Measurements from ENCODE around the gene PSMA6.
A peak's percentile ranks its signal among the peaks of the same experiment; 100 is the strongest.
"Not testable (repeated sequence)": the region's sequence is repeated elsewhere in the genome, so short reads cannot be mapped to it uniquely, and the experiment has no call there.

The PSMA6 gene

GRCh38 chr14:35346738-35347322 lies 54.6 kb downstream of the PSMA6 start:
- Histone ChIP-seq H3K9me3 (ENCODE audit: control insufficient read depth, insufficient read depth, low read length) (no peaks in the 10 kb centered on the region), H3K4me3 (ENCODE audit: low read depth, low read length) (no peak overlapping the region), H3K27ac (ENCODE audit: low read depth, low read length) (peak overlapping the region; percentile 46), H3K4me1 (ENCODE audit: control insufficient read depth, insufficient read depth, low read length) (peaks cover 9% of the 10 kb centered on the region; the same call in 1 of the 2 replicates), H3K36me3 (ENCODE audit: control insufficient read depth, insufficient read depth, low read length) (no peaks in the 10 kb centered on the region), H3K27me3 (ENCODE audit: control insufficient read depth, insufficient read depth, low read length) (no peaks in the 10 kb centered on the region), H3K9ac (ENCODE audit: low read depth, low read length) (no peak overlapping the region)

GRCh38 chr14:35347323-35348043 lies 55.3 kb downstream of the PSMA6 start:
- peak overlapping the region; percentile 46 for H3K27ac ChIP-seq (ENCODE audit: low read depth, low read length)
- no peak overlapping the region for H3K4me3 ChIP-seq (ENCODE audit: low read depth, low read length)
- H3K4me1 ChIP-seq (ENCODE audit: control insufficient read depth, insufficient read depth, low read length): peaks cover 9% of the 10 kb centered on the region; the same call in 1 of the 2 replicates

GRCh38 chr14:35348044-35348380 lies 55.8 kb downstream of the PSMA6 start:
- peak overlapping the region; percentile 46 for H3K27ac ChIP-seq (ENCODE audit: low read depth, low read length)
- not testable (repeated sequence) for H3K4me3 ChIP-seq (ENCODE audit: low read depth, low read length)

More at GRCh38 chr14:35347323-35348043, 55.3 kb downstream of the PSMA6 start:
- H3K9me3 ChIP-seq (ENCODE audit: control insufficient read depth, insufficient read depth, low read length): no peaks in the 10 kb centered on the region
- H3K36me3 ChIP-seq (ENCODE audit: control insufficient read depth, insufficient read depth, low read length): no peaks in the 10 kb centered on the region
- no peaks in the 10 kb centered on the region for H3K27me3 ChIP-seq (ENCODE audit: control insufficient read depth, insufficient read depth, low read length)
- no peak overlapping the region for H3K9ac ChIP-seq (ENCODE audit: low read depth, low read length)

GRCh38 chr14:35349496-35350365 lies 57.5 kb downstream of the PSMA6 start:
- Histone ChIP-seq H3K27ac (ENCODE audit: low read depth, low read length) (no peak overlapping the region), H3K4me1 (ENCODE audit: control insufficient read depth, insufficient read depth, low read length) (peaks cover 9% of the 10 kb centered on the region; the same call in 1 of the 2 replicates), H3K4me3 (ENCODE audit: low read depth, low read length) (no peak overlapping the region), H3K27me3 (ENCODE audit: control insufficient read depth, insufficient read depth, low read length) (no peaks in the 10 kb centered on the region), H3K36me3 (ENCODE audit: control insufficient read depth, insufficient read depth, low read length) (no peaks in the 10 kb centered on the region), H3K9me3 (ENCODE audit: control insufficient read depth, insufficient read depth, low read length) (no peaks in the 10 kb centered on the region), H3K9ac (ENCODE audit: low read depth, low read length) (no peak overlapping the region)

More at GRCh38 chr14:35348044-35348380, 55.8 kb downstream of the PSMA6 start:
- not testable (repeated sequence) for H3K9me3 ChIP-seq (ENCODE audit: control insufficient read depth, insufficient read depth, low read length); H3K27me3 ChIP-seq (ENCODE audit: control insufficient read depth, insufficient read depth, low read length); H3K36me3 ChIP-seq (ENCODE audit: control insufficient read depth, insufficient read depth, low read length); H3K9ac ChIP-seq (ENCODE audit: low read depth, low read length); H3K4me1 ChIP-seq (ENCODE audit: control insufficient read depth, insufficient read depth, low read length)

- Histone ChIP-seq H3K4me1 (ENCODE audit: control insufficient read depth, insufficient read depth, low read length) (peaks cover 9% of the 10 kb centered on the region; the same call in 1 of the 2 replicates), H3K4me3 (ENCODE audit: low read depth, low read length) (no peak overlapping the region), H3K27ac (ENCODE audit: low read depth, low read length) (no peak overlapping the region), H3K27me3 (ENCODE audit: control insufficient read depth, insufficient read depth, low read length) (no peaks in the 10 kb centered on the region), H3K9ac (ENCODE audit: low read depth, low read length) (no peak overlapping the region), H3K36me3 (ENCODE audit: control insufficient read depth, insufficient read depth, low read length) (no peaks in the 10 kb centered on the region), H3K9me3 (ENCODE audit: control insufficient read depth, insufficient read depth, low read length) (no peaks in the 10 kb centered on the region)
These were observed 59.3 kb downstream of the PSMA6 start for GRCh38 chr14:35351497-35351896.

GRCh38 chr14:35351897-35352273 lies 59.7 kb downstream of the PSMA6 start:
- H3K27me3 ChIP-seq (ENCODE audit: control insufficient read depth, insufficient read depth, low read length): no peaks in the 10 kb centered on the region
- H3K9me3 ChIP-seq (ENCODE audit: control insufficient read depth, insufficient read depth, low read length): no peaks in the 10 kb centered on the region
- H3K9ac ChIP-seq (ENCODE audit: low read depth, low read length): no peak overlapping the region
- H3K36me3 ChIP-seq (ENCODE audit: control insufficient read depth, insufficient read depth, low read length): no peaks in the 10 kb centered on the region
- H3K27ac ChIP-seq (ENCODE audit: low read depth, low read length): no peak overlapping the region
- peaks cover 9% of the 10 kb centered on the region; the same call in 1 of the 2 replicates for H3K4me1 ChIP-seq (ENCODE audit: control insufficient read depth, insufficient read depth, low read length)
- no peak overlapping the region for H3K4me3 ChIP-seq (ENCODE audit: low read depth, low read length)

- Histone ChIP-seq H3K36me3 (ENCODE audit: control insufficient read depth, insufficient read depth, low read length) (no peaks in the 10 kb centered on the region), H3K9me3 (ENCODE audit: control insufficient read depth, insufficient read depth, low read length) (no peaks in the 10 kb centered on the region), H3K27ac (ENCODE audit: low read depth, low read length) (no peak overlapping the region), H3K9ac (ENCODE audit: low read depth, low read length) (no peak overlapping the region), H3K4me1 (ENCODE audit: control insufficient read depth, insufficient read depth, low read length) (peaks cover 5% of the 10 kb centered on the region; the same call in 1 of the 2 replicates), H3K4me3 (ENCODE audit: low read depth, low read length) (no peak overlapping the region), H3K27me3 (ENCODE audit: control insufficient read depth, insufficient read depth, low read length) (no peaks in the 10 kb centered on the region)
These were observed 60.4 kb downstream of the PSMA6 start for GRCh38 chr14:35352274-35353233.

- Histone ChIP-seq H3K27ac (ENCODE audit: low read depth, low read length) (no peak overlapping the region), H3K36me3 (ENCODE audit: control insufficient read depth, insufficient read depth, low read length) (no peaks in the 10 kb centered on the region), H3K27me3 (ENCODE audit: control insufficient read depth, insufficient read depth, low read length) (no peaks in the 10 kb centered on the region), H3K4me1 (ENCODE audit: control insufficient read depth, insufficient read depth, low read length) (peaks cover 4% of the 10 kb centered on the region; the same call in 1 of the 2 replicates), H3K4me3 (ENCODE audit: low read depth, low read length) (no peak overlapping the region), H3K9me3 (ENCODE audit: control insufficient read depth, insufficient read depth, low read length) (no peaks in the 10 kb centered on the region), H3K9ac (ENCODE audit: low read depth, low read length) (no peak overlapping the region)
These were observed 61.4 kb downstream of the PSMA6 start for GRCh38 chr14:35353409-35354172.

GRCh38 chr14:35355235-35355634 lies 63.1 kb downstream of the PSMA6 start:
- H3K9me3 ChIP-seq (ENCODE audit: control insufficient read depth, insufficient read depth, low read length); H3K27ac ChIP-seq (ENCODE audit: low read depth, low read length); H3K9ac ChIP-seq (ENCODE audit: low read depth, low read length); H3K4me1 ChIP-seq (ENCODE audit: control insufficient read depth, insufficient read depth, low read length); H3K4me3 ChIP-seq (ENCODE audit: low read depth, low read length); H3K36me3 ChIP-seq (ENCODE audit: control insufficient read depth, insufficient read depth, low read length); H3K27me3 ChIP-seq (ENCODE audit: control insufficient read depth, insufficient read depth, low read length): not testable (repeated sequence)
